ENCODE measurements around the gene PLB1.

DNA sequence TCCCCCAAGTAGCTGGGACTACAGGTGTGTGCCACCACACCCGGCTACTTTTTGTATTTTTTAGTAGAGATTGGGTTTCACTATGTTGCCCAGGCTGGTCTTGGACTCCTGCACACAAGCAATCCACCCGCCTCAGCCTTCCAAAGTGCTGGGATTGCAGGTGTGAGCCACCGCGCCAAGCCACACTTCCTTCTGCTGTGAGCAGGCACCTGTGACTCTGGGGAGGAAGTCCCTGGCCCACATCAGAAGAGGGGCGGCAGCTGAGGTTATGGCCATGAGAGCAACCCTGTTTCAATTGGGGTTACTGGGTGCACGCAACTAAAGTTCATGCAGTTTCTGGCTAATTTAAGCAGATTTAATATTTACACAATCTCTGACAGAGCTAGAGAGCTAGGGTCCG, 91.0 kb downstream of the PLB1 start:
- TF ChIP-seq POLR2AphosphoS5 (IDR thresholded peaks at IDR 0.05; ENCODE audit: low read depth, low read length) = no peak
- TF ChIP-seq POLR2A (IDR thresholded peaks at IDR 0.05; ENCODE audit: low read depth, low read length) = no peak
- TF ChIP-seq TAF1 (IDR thresholded peaks at IDR 0.05; ENCODE audit: borderline replicate concordance, low read depth, low read length) = no peak

Measured in GM12892 (cell line).